CD4-positive, alpha-beta T cell (primary cell): Measurements from ENCODE around the gene DNAJC4. TPM values are rescaled to one million over a fixed set of nuclear protein-coding genes. Genes with fewer than 3 reads are reported as not detected.

ENCODE experiments used
- ATAC-seq: fragments of 200-7000 bp; cut with Tn5 transposase; one replicate; pipeline ENCODE4 v1.10.0; 2022; ENCODE audit warnings: mild to moderate bottlenecking; ENCODE audit not compliant: poor library complexity
- CTCF ChIA-PET: fragments of 350-600 bp; sonication (Branson Sonifier 250); formaldehyde crosslinking; loops from one replicate; lab custom pipeline; 2021; ENCODE audit warnings: antibody characterized with exemption, inconsistent platforms; lab: Charles Lee
- POLR2A ChIA-PET: fragments of 350-600 bp; sonication (Branson Sonifier 250); formaldehyde crosslinking; loops from one replicate; lab custom pipeline; 2021; ENCODE audit warnings: antibody characterized with exemption, inconsistent platforms; lab: Charles Lee
- DNase-seq, 14 experiments: peaks; one replicate each; pipeline ENCODE4 v3.0.0-alpha.2; 2013 to 2020; ENCODE audit warnings: mixed read lengths in 2 of 14
- H3K27ac ChIP-seq, 2 donors: one replicate each; pipeline versions ENCODE4 v1.5.1 to v1.7.0; 2013; ENCODE audit warnings: low read length in 2 of 2, low read depth in 1 of 2, mild to moderate bottlenecking in 1 of 2
- H3K27me3 ChIP-seq, 2 experiments: 1 replicate in 1 of 2; 2 replicates in 1 of 2; pipeline versions ENCODE4 v1.6.1 to v1.7.0; 2013; ENCODE audit warnings: low read length in 2 of 2, control low read depth in 1 of 2, mild to moderate bottlenecking in 1 of 2, moderate library complexity in 1 of 2; ENCODE audit not compliant: insufficient read depth in 2 of 2, control insufficient read depth in 1 of 2
- H3K36me3 ChIP-seq: one replicate; pipeline ENCODE4 v1.6.1; 2013; ENCODE audit warnings: low read length, control low read depth; ENCODE audit not compliant: insufficient read depth
- H3K4me1 ChIP-seq: one replicate; pipeline ENCODE4 v1.6.1; 2013; ENCODE audit warnings: low read length, control low read depth; ENCODE audit not compliant: insufficient read depth
- H3K4me3 ChIP-seq: one replicate; pipeline ENCODE4 v1.5.1; 2013; ENCODE audit warnings: mild to moderate bottlenecking, low read length, moderate library complexity
- H3K9me3 ChIP-seq, 2 experiments: 1 replicate in 1 of 2; 2 replicates in 1 of 2; pipeline versions ENCODE4 v1.6.1 to v1.7.0; 2013; ENCODE audit warnings: low read length in 2 of 2, mild to moderate bottlenecking in 2 of 2, control low read depth in 1 of 2, moderate library complexity in 1 of 2; ENCODE audit not compliant: control insufficient read depth in 1 of 2, insufficient read depth in 1 of 2
- H3K27ac Mint-ChIP-seq: one replicate; pipeline ENCODE4 v1.8.0; 2020; ENCODE audit warnings: mixed read lengths
- H3K27me3 Mint-ChIP-seq: one replicate; pipeline ENCODE4 v1.8.0; 2021; ENCODE audit warnings: mixed read lengths
- H3K36me3 Mint-ChIP-seq: one replicate; pipeline ENCODE4 v1.8.0; 2021; ENCODE audit warnings: low read depth, mixed read lengths
- H3K4me1 Mint-ChIP-seq: one replicate; pipeline ENCODE4 v1.8.0; 2021; ENCODE audit warnings: low read depth, mixed read lengths
- H3K4me3 Mint-ChIP-seq: one replicate; pipeline ENCODE4 v1.8.0; 2020; ENCODE audit warnings: mild to moderate bottlenecking, mixed read lengths
- H3K9me3 Mint-ChIP-seq: one replicate; pipeline ENCODE4 v1.8.0; 2020; ENCODE audit warnings: mixed read lengths
- intact Hi-C, 2 experiments: fragments of 100-400 bp; cut with DNase I in 1 of 2; cut with micrococcal nuclease in 1 of 2; formaldehyde crosslinking; loops; one replicate each; pipeline versions ENCODE4 v1.15.1 to v1.9.0; 2023 to 2025; cut with DNase I, micrococcal nuclease
- total RNA-seq, 174 experiments: library from RNA in 2 of 174; stranded (reverse) in 2 of 174; gene quantifications; one replicate each; pipeline ENCODE4 v1.2.3 and lab custom pipeline; 2021 to 2026
- TF ChIP-seq, protein P1 (sequence below): fragments of 200-600 bp; IDR thresholded peaks from one replicate; pipeline ENCODE4 v1.8.0; 2022; ENCODE audit warnings: antibody characterized with exemption, mild to moderate bottlenecking

DNAJC4 gene
- total RNA-seq, 2 experiments from 2014 or later = 35.9 to 37.9 TPM

DNA sequence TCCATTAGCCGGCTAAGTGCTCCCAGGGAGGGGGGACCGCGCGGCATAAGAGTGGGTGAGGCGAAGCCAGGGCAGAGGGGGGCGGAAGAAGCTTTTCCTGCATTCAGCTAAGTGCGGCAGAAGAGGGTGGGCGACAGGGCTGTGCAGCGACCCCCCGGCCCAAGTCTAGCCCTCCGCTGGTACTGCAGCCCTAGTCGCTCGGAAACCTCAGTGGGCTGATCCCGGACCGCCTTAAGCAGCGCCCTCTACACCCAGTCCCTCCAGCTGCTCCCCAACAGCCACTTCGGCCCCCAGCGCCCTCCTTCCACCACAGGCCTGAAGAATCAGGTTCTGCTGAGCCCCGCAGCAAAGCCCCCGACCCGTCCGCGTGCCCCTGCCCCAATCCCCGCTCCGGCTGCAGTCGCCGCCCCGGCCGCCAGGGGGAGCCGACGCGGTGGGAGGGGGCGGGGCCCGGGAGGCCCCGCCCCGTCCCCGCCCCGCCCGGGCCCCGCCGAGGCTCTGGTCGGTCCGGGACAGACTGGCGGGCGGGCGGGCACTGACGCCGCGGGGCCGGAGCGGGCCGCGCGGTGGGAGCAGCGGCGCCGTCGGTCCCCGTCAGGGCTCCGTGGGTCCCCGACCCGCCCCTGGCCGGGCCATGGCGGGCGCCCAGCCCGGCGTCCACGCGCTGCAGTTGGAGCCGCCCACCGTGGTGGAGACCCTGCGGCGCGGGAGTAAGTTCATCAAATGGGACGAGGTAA lies 20.8 kb downstream of the DNAJC4 start, which contains the start of gene PLCB3:
Gene PLCB3, plus strand, starts transcription at position 515 of the 737 bp plus-strand sequence. Its CDS starts 120 bp downstream, at position 635.
- TF ChIP-seq, protein P1, sequence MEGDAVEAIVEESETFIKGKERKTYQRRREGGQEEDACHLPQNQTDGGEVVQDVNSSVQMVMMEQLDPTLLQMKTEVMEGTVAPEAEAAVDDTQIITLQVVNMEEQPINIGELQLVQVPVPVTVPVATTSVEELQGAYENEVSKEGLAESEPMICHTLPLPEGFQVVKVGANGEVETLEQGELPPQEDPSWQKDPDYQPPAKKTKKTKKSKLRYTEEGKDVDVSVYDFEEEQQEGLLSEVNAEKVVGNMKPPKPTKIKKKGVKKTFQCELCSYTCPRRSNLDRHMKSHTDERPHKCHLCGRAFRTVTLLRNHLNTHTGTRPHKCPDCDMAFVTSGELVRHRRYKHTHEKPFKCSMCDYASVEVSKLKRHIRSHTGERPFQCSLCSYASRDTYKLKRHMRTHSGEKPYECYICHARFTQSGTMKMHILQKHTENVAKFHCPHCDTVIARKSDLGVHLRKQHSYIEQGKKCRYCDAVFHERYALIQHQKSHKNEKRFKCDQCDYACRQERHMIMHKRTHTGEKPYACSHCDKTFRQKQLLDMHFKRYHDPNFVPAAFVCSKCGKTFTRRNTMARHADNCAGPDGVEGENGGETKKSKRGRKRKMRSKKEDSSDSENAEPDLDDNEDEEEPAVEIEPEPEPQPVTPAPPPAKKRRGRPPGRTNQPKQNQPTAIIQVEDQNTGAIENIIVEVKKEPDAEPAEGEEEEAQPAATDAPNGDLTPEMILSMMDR = peak; percentile 64
- Mint-ChIP-seq H3K4me1 (peaks cover 25% of the 10 kb centered on the region), H3K4me3 (peak within 1 kb of the TSS; percentile 92), H3K27ac (no peak within 1 kb of the TSS), H3K27me3 (no peaks in the 10 kb centered on the region), H3K36me3 (no peaks in the 10 kb centered on the region), H3K9me3 (no peaks in the 10 kb centered on the region)
- ChIA-PET CTCF (interaction anchor here (0.9 to 4.7 kb wide), 14 partner anchors 8 to 67 kb away, joined by 3 to 56 read pairs (median 5); partner anchors contain the start of genes CATSPERZ, ESRRA, FERMT3 and FKBP2), POLR2A (interaction anchor here (0.8 to 4.5 kb wide), 8 partner anchors 10 to 45 kb away, joined by 3 to 35 read pairs (median 5); partner anchors contain the start of genes BAD, FERMT3, FKBP2 and NUDT22)
- intact Hi-C loops = loop anchor here (1.0 to 10.0 kb wide), 6 partner anchors 18 to 404 kb away; partner anchors contain the start of genes ESRRA (in 1 of the 2) and STIP1 (in 1 of the 2)
- Histone ChIP-seq H3K27me3 (no peaks in the 10 kb centered on the region), H3K4me1 (peaks cover 44% of the 10 kb centered on the region), H3K4me3 (peak within 1 kb of the TSS; percentile 78), H3K27ac (no peak within 1 kb of the TSS), H3K36me3 (no peaks in the 10 kb centered on the region), H3K9me3 (no peaks in the 10 kb centered on the region)
- DNase-seq (peak in 13 of 14 experiments; percentile 39 to 82 (median 60)), ATAC-seq (peak; percentile 72)

DNA sequence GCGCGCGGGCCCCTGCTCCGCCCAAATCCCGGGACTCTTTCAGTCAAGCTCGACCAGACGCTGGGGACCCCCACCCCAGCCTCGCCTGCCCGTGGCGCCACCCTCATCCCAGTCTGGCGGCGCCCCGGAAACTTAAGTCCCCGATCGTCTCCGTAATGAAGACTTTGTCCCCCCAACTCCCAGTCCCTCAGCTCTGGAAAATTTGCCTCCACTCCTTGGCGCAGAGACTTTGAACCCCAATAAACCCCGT lies 21.3 kb downstream of the DNAJC4 start:
- Mint-ChIP-seq H3K4me1 (peaks cover 25% of the 10 kb centered on the region), H3K4me3 (peak overlapping the region; percentile 92), H3K36me3 (no peaks in the 10 kb centered on the region), H3K27me3 (no peaks in the 10 kb centered on the region), H3K27ac (no peak overlapping the region), H3K9me3 (no peaks in the 10 kb centered on the region)
- H3K36me3 ChIP-seq = peaks cover 3% of the 10 kb centered on the region
- no peaks in the 10 kb centered on the region for H3K9me3 ChIP-seq
- no peaks in the 10 kb centered on the region for H3K27me3 ChIP-seq
- TF ChIP-seq, protein P1 = no peak
- CTCF ChIA-PET = interaction anchor here (0.9 to 4.7 kb wide), 14 partner anchors 9 to 66 kb away, joined by 3 to 56 read pairs (median 5); partner anchors contain the start of genes CATSPERZ, ESRRA, FERMT3 and FKBP2
- peak; percentile 7 for ATAC-seq
- peaks cover 43% of the 10 kb centered on the region for H3K4me1 ChIP-seq
- POLR2A ChIA-PET = interaction anchor here (0.7 to 4.5 kb wide), 7 partner anchors 11 to 493 kb away, joined by 3 to 35 read pairs (median 6); partner anchors contain the start of genes FERMT3, FKBP2, NUDT22 and TRPT1
- DNase-seq = no peak
- peak overlapping the region; percentile 78 for H3K4me3 ChIP-seq
- intact Hi-C loops = loop anchor here (1.0 to 10.0 kb wide), 6 partner anchors 18 to 403 kb away; partner anchors contain the start of genes ESRRA (in 1 of the 2) and STIP1 (in 1 of the 2)
- no peak overlapping the region for H3K27ac ChIP-seq

DNA sequence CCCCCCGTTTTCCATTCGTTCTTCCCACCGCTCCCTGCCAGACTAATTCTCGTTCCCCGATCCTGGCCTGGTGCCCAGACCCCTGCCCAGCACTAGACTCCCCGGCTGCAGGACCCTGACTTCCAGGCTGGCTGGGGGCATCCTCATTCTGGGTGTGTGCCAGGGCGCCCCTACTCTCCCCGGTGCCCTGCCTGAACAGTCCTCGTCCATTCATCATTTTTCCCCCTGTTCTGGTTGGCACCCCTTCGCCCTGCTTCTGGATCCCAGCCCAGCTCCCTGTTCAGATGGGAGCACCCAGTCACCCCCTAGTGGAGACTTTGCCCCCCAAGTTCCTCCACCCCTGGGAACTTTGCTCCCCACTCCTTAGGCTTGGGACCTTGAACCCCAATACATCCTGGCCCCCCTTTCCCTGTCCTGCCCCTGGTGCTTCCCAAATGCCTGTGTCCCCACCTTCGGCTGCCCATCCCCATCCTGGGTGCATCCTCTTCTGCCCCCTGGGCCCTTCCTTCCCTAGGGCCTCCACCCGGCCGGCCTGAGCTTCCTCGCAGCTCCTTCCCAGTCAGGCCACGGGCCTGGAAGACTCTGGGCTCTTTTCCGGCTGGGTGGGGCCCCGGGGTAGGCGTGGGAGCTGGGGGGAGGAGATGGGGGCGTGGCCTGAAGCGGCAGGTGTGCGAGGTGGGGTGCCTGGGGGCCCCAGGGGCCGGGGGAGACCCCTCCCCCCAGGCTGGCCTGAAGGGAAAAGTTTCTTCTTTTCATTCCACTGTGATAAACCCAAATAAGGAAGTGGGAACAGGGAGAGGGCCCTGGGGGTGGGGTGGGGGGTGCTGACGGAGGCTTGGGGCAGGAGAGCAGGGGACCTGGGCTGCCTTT lies 21.9 kb downstream of the DNAJC4 start:
- intact Hi-C loops = loop anchor here (1.0 to 10.0 kb wide), 3 partner anchors 17 to 403 kb away; partner anchors contain the start of gene STIP1 (in 1 of the 2)
- Mint-ChIP-seq H3K27me3 (no peaks in the 10 kb centered on the region), H3K27ac (no peak overlapping the region), H3K4me3 (peak overlapping the region; percentile 92), H3K4me1 (peaks cover 20% of the 10 kb centered on the region), H3K9me3 (no peaks in the 10 kb centered on the region), H3K36me3 (no peaks in the 10 kb centered on the region)
- Histone ChIP-seq H3K4me1 (peaks cover 38% of the 10 kb centered on the region), H3K27ac (no peak overlapping the region), H3K4me3 (peak overlapping the region; percentile 78), H3K27me3 (no peaks in the 10 kb centered on the region), H3K9me3 (no peaks in the 10 kb centered on the region), H3K36me3 (peaks cover 4% of the 10 kb centered on the region)
- TF ChIP-seq, protein P1 = no peak
- DNase-seq = peak in 2 of 14 experiments; percentile 40 to 49
- ChIA-PET POLR2A (interaction anchor here (0.7 to 4.5 kb wide), 7 partner anchors 11 to 493 kb away, joined by 3 to 35 read pairs (median 6); partner anchors contain the start of genes FERMT3, FKBP2, NUDT22 and TRPT1), CTCF (interaction anchor here (0.9 to 4.7 kb wide), 14 partner anchors 9 to 66 kb away, joined by 3 to 56 read pairs (median 5); partner anchors contain the start of genes CATSPERZ, ESRRA, FERMT3 and FKBP2)
- no peak for ATAC-seq
